SK-N-DZ (cell line): ENCODE measurements around the gene RABAC1.
"Not testable (repeated sequence)": the region's sequence is repeated elsewhere in the genome, so short reads cannot be mapped to it uniquely, and the experiment has no call there.

Source experiments
- DNase-seq: peaks from one replicate; pipeline ENCODE4 v3.0.0-alpha.2; 2015; ENCODE audit warnings: low spot score

The RABAC1 gene

GRCh38 chr19:41915776-41916414 lies 43.2 kb downstream of the RABAC1 start:
- DNase-seq = no peak

GRCh38 chr19:41915021-41915775 lies 43.9 kb downstream of the RABAC1 start:
- DNase-seq = no peak

- DNase-seq = not testable (repeated sequence)
Observed at GRCh38 chr19:41914424-41914834, 44.7 kb downstream of the RABAC1 start.

GRCh38 chr19:41913538-41914423 lies 45.3 kb downstream of the RABAC1 start:
- DNase-seq = no peak

GRCh38 chr19:41912899-41913537 lies 46.1 kb downstream of the RABAC1 start:
- no peak for DNase-seq

- DNase-seq = no peak
Observed at GRCh38 chr19:41911889-41912731, 47.0 kb downstream of the RABAC1 start.

GRCh38 chr19:41910992-41911888 lies 47.9 kb downstream of the RABAC1 start:
- no peak for DNase-seq

GRCh38 chr19:41910240-41910991 lies 48.7 kb downstream of the RABAC1 start:
- DNase-seq = no peak

- no peak for DNase-seq
Observed at GRCh38 chr19:41909706-41910105, 49.4 kb downstream of the RABAC1 start.

- no peak for DNase-seq
Observed at GRCh38 chr19:41908724-41909464, 50.2 kb downstream of the RABAC1 start.

GRCh38 chr19:41907994-41908615 lies 51.0 kb downstream of the RABAC1 start:
- DNase-seq = no peak

GRCh38 chr19:41906916-41907680 lies 52.0 kb downstream of the RABAC1 start:
- DNase-seq = no peak
